Astrocyte (in vitro differentiated cells and primary cell): ENCODE measurements around the gene GALNS. TPM values are rescaled to one million over a fixed set of nuclear protein-coding genes. Genes with fewer than 3 reads are reported as not detected.

Source experiments
- DNase-seq: peaks from one replicate; pipeline ENCODE4 v3.0.0-alpha.2; 2010; ENCODE audit warnings: low read depth
- FAIRE-seq: peaks from 2 replicates; lab custom pipeline; 2011; peaks lifted over from hg19 to GRCh38; lab: Jason Lieb, UNC
- H2AFZ ChIP-seq: 2 replicates; pipeline ENCODE4 v1.6.0; 2012; ENCODE audit warnings: low read depth, low read length, inconsistent platforms
- H3K27ac ChIP-seq: 2 replicates; pipeline ENCODE4 v1.5.1; 2011; ENCODE audit warnings: low read depth, low read length, inconsistent platforms
- H3K27me3 ChIP-seq: 2 replicates; pipeline ENCODE4 v1.6.0; 2011; ENCODE audit warnings: low read length, inconsistent platforms; ENCODE audit not compliant: insufficient read depth
- H3K36me3 ChIP-seq: 2 replicates; pipeline ENCODE4 v1.5.1; 2011; ENCODE audit warnings: low read length, inconsistent platforms; ENCODE audit not compliant: insufficient read depth
- H3K4me1 ChIP-seq: 2 replicates; pipeline ENCODE4 v1.5.1; 2011; ENCODE audit warnings: low read length, inconsistent platforms; ENCODE audit not compliant: insufficient read depth
- H3K4me2 ChIP-seq: 2 replicates; pipeline ENCODE4 v1.6.0; 2012; ENCODE audit warnings: low read length, inconsistent platforms
- H3K4me3 ChIP-seq: 2 replicates; pipeline ENCODE4 v1.5.1; 2011; ENCODE audit warnings: low read depth, mild to moderate bottlenecking, low read length, inconsistent platforms; ENCODE audit not compliant: insufficient read depth
- H3K79me2 ChIP-seq: 2 replicates; pipeline ENCODE4 v1.6.0; 2012; ENCODE audit warnings: mild to moderate bottlenecking, low read length, inconsistent platforms; ENCODE audit not compliant: insufficient read depth
- H3K9ac ChIP-seq: 2 replicates; pipeline ENCODE4 v1.6.0; 2012; ENCODE audit warnings: mild to moderate bottlenecking, low read length, inconsistent platforms
- H3K9me3 ChIP-seq: 2 replicates; pipeline ENCODE4 v1.5.1; 2012; ENCODE audit warnings: low read depth, mild to moderate bottlenecking, low read length, inconsistent platforms; ENCODE audit not compliant: insufficient read depth
- H4K20me1 ChIP-seq: 2 replicates; pipeline ENCODE4 v1.6.0; 2012; ENCODE audit warnings: low read length, inconsistent platforms; ENCODE audit not compliant: insufficient read depth
- H3K27ac Mint-ChIP-seq: one replicate; pipeline ENCODE4 v1.8.0; 2021; ENCODE audit warnings: mild to moderate bottlenecking, mixed read lengths; ENCODE audit not compliant: unreplicated experiment
- H3K27me3 Mint-ChIP-seq: one replicate; pipeline ENCODE4 v1.8.0; 2021; ENCODE audit warnings: low read depth, mixed read lengths; ENCODE audit not compliant: unreplicated experiment
- H3K36me3 Mint-ChIP-seq: one replicate; pipeline ENCODE4 v1.8.0; 2021; ENCODE audit warnings: low read depth, mixed read lengths; ENCODE audit not compliant: unreplicated experiment
- H3K4me1 Mint-ChIP-seq: one replicate; pipeline ENCODE4 v1.8.0; 2021; ENCODE audit warnings: low read depth, mixed read lengths; ENCODE audit not compliant: unreplicated experiment
- H3K4me3 Mint-ChIP-seq: one replicate; pipeline ENCODE4 v1.8.0; 2021; ENCODE audit warnings: mild to moderate bottlenecking, moderate library complexity, mixed read lengths; ENCODE audit not compliant: unreplicated experiment
- H3K9me3 Mint-ChIP-seq: one replicate; pipeline ENCODE4 v1.8.0; 2021; ENCODE audit warnings: mild to moderate bottlenecking, mixed read lengths; ENCODE audit not compliant: unreplicated experiment
- EZH2 ChIP-seq: IDR thresholded peaks from 2 replicates; pipeline ENCODE4 v1.6.1; 2012; ENCODE audit warnings: mild to moderate bottlenecking, low read length, inconsistent platforms; ENCODE audit not compliant: insufficient read depth
- total RNA-seq: library from RNA; stranded (reverse); gene quantifications from 2 replicates; pipeline ENCODE4 v1.2.1, GENCODE V29; 2021
- TF ChIP-seq, protein P1 (sequence below): IDR thresholded peaks from 2 replicates; pipeline ENCODE4 v1.5.1; 2011; ENCODE audit warnings: low read depth, mild to moderate bottlenecking, inconsistent platforms, low read length, moderate library complexity; ENCODE audit not compliant: insufficient read depth

Gene GALNS
- total RNA-seq, 1 donor from 2014 or later: 31.7 TPM

DNA sequence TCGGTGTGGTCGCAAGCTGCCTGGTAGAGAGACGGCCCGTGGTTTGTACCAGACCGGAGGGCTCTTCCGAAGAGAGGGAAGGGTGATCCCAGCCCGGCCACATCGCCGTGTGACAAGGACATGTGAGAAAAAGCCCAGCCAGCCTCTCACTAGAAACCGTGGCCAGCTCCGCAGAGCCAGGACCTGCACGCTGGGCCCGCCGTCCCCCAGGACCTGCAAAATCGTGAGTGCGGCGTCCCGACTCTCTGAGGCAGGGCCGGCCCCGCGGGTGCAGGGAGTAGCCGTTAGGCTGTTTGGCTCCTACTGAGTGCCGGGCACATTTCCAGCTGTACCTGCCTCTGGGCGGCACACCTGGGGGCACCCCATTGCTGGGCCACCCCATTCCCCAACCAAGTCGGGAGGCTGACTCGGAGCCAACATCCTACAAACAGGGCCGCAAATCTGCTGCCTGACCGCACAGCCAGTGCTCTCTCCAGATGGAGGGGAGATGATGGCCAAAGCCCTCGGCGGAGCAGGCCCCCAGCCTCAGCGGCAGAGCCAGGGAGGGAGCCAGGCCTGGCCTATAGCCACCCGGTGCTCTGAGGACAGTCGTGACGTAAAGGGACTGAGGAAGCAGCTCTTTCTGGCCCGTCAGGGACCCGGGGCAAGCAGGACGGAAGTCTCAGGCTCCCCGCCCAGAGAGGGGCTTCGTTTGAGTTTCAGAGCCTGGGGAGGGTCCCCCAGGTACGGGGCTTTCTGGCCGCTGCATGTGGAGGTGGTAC is 43.3 kb upstream of the GALNS start:
- H3K27me3 ChIP-seq: no peaks in the 10 kb centered on the region

DNA sequence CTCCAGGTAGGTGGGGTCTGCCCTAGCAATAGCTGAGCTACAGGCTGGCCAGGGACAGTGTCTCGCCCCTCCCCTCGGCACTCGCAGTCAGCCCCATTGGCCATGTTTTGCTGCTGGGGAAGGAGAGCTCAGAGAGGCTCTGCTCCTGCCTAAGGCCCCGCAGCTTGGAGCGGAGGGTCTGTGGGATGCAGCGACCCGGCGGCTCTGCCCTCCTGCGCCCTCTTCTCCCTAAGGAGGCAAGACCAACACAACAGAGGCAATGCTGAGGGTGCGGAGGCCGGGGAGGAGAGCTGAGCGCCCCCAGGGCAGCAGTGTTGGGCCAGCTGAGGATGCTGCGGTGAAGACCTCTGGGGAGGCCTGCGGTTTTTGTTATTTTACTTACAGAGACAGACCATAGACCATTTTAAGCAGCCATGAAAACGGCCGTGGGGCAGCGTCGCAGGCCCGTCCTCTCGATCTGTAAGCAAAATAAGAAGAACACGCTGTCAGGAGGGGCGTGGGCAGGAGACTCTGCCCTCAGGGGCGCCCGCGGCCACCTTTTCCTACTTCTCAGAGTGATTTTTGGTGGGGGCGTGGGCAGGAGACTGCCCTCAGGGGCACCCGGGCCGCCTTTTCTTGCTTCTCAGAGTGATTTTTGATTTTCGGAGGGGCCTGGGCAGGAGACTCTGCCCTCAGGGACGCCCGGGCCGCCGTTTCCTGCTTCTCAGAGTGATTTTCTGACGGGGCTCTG is 41.1 kb upstream of the GALNS start:
- H3K4me1 ChIP-seq: no peaks in the 10 kb centered on the region
- H4K20me1 ChIP-seq: no peaks in the 10 kb centered on the region
- no peak overlapping the region for H2AFZ ChIP-seq
- no peaks in the 10 kb centered on the region for H3K4me1 Mint-ChIP-seq
- no peak overlapping the region for H3K27ac ChIP-seq
- no peak overlapping the region for H3K27ac Mint-ChIP-seq
- H3K36me3 ChIP-seq: no peaks in the 10 kb centered on the region
- no peak overlapping the region for H3K4me3 Mint-ChIP-seq
- no peaks in the 10 kb centered on the region for H3K27me3 ChIP-seq
- TF ChIP-seq EZH2: no peak
- TF ChIP-seq, protein P1, sequence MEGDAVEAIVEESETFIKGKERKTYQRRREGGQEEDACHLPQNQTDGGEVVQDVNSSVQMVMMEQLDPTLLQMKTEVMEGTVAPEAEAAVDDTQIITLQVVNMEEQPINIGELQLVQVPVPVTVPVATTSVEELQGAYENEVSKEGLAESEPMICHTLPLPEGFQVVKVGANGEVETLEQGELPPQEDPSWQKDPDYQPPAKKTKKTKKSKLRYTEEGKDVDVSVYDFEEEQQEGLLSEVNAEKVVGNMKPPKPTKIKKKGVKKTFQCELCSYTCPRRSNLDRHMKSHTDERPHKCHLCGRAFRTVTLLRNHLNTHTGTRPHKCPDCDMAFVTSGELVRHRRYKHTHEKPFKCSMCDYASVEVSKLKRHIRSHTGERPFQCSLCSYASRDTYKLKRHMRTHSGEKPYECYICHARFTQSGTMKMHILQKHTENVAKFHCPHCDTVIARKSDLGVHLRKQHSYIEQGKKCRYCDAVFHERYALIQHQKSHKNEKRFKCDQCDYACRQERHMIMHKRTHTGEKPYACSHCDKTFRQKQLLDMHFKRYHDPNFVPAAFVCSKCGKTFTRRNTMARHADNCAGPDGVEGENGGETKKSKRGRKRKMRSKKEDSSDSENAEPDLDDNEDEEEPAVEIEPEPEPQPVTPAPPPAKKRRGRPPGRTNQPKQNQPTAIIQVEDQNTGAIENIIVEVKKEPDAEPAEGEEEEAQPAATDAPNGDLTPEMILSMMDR: no peak
- H3K79me2 ChIP-seq: no peaks in the 10 kb centered on the region
- FAIRE-seq: no peak
- no peak overlapping the region for H3K9ac ChIP-seq
- H3K4me2 ChIP-seq: no peak overlapping the region
- no peaks in the 10 kb centered on the region for H3K36me3 Mint-ChIP-seq
- H3K27me3 Mint-ChIP-seq: peaks cover 12% of the 10 kb centered on the region
- DNase-seq: no peak
- no peaks in the 10 kb centered on the region for H3K9me3 Mint-ChIP-seq
- H3K4me3 ChIP-seq: no peak overlapping the region
- no peaks in the 10 kb centered on the region for H3K9me3 ChIP-seq

More for the DNA sequence above, 43.3 kb upstream of the GALNS start:
- Mint-ChIP-seq H3K27me3 (peaks cover 17% of the 10 kb centered on the region), H3K9me3 (no peaks in the 10 kb centered on the region), H3K4me3 (no peak overlapping the region), H3K36me3 (no peaks in the 10 kb centered on the region), H3K4me1 (no peaks in the 10 kb centered on the region), H3K27ac (no peak overlapping the region)
- Histone ChIP-seq H3K4me3 (no peak overlapping the region), H3K4me1 (no peaks in the 10 kb centered on the region), H4K20me1 (no peaks in the 10 kb centered on the region), H3K27ac (no peak overlapping the region), H3K4me2 (no peak overlapping the region), H3K9ac (no peak overlapping the region), H2AFZ (no peak overlapping the region), H3K79me2 (no peaks in the 10 kb centered on the region), H3K36me3 (no peaks in the 10 kb centered on the region), H3K9me3 (no peaks in the 10 kb centered on the region)
- no peak for TF ChIP-seq EZH2
- TF ChIP-seq, protein P1: no peak
- DNase-seq (no peak), FAIRE-seq (no peak)
